SJCRH30 (cell line): ENCODE data around the gene ARHGAP29. TPM values are rescaled to one million over a fixed set of nuclear protein-coding genes. Genes with fewer than 3 reads are reported as not detected.

ENCODE experiments used
- DNase-seq, 2 experiments: peaks; one replicate each; pipeline ENCODE4 v3.0.0-alpha.2; 2015 to 2020
- H3K27ac ChIP-seq: fragments of 250-450 bp; sonication (Bioruptor Pico); 2 replicates; pipeline ENCODE4 v1.5.1; 2020; ENCODE audit warnings: mild to moderate bottlenecking, moderate library complexity
- H3K27me3 ChIP-seq: fragments of 250-450 bp; sonication (Bioruptor Pico); 2 replicates; pipeline ENCODE4 v1.5.1; 2020; ENCODE audit warnings: mild to moderate bottlenecking, moderate library complexity
- H3K36me3 ChIP-seq: fragments of 250-450 bp; sonication (Bioruptor Pico); 2 replicates; pipeline ENCODE4 v1.5.1; 2020; ENCODE audit warnings: mild to moderate bottlenecking, moderate library complexity
- H3K4me1 ChIP-seq: fragments of 250-450 bp; sonication (Bioruptor Pico); 2 replicates; pipeline ENCODE4 v1.5.1; 2020; ENCODE audit warnings: mild to moderate bottlenecking, moderate library complexity
- H3K4me3 ChIP-seq: fragments of 250-450 bp; sonication (Bioruptor Pico); 2 replicates; pipeline ENCODE4 v1.5.1; 2020; ENCODE audit warnings: mild to moderate bottlenecking, moderate library complexity
- H3K9me3 ChIP-seq: fragments of 250-450 bp; sonication (Bioruptor Pico); replicated peaks from 2 replicates; pipeline ENCODE4 v1.5.1; 2020; ENCODE audit warnings: mild to moderate bottlenecking, moderate library complexity
- total RNA-seq: library from RNA; depleted of rRNA; stranded (reverse); fragments of >200 nt; shearing (Covaris generic); gene quantifications from 2 replicates; pipeline ENCODE4 v1.2.3, GENCODE V29; 2014

Gene ARHGAP29
- total RNA-seq, 1 experiment from 2014 or later: 18.4 TPM

- DNase-seq: no peak
- no peaks in the 10 kb centered on the region for H3K4me1 ChIP-seq
- H3K9me3 ChIP-seq: no peaks in the 10 kb centered on the region
- H3K27me3 ChIP-seq: no peaks in the 10 kb centered on the region
- no peak overlapping the region for H3K27ac ChIP-seq
- no peaks in the 10 kb centered on the region for H3K36me3 ChIP-seq
- no peak overlapping the region for H3K4me3 ChIP-seq
Measured at GRCh38 chr1:94274561-94274960, 37.2 kb upstream of the ARHGAP29 start.

- H3K27ac ChIP-seq: no peak overlapping the region
- H3K9me3 ChIP-seq: no peaks in the 10 kb centered on the region
- H3K4me3 ChIP-seq: no peak overlapping the region
- DNase-seq: no peak
- no peaks in the 10 kb centered on the region for H3K36me3 ChIP-seq
- H3K27me3 ChIP-seq: no peaks in the 10 kb centered on the region
- no peaks in the 10 kb centered on the region for H3K4me1 ChIP-seq
Measured at GRCh38 chr1:94273111-94273510, 35.7 kb upstream of the ARHGAP29 start.

- Histone ChIP-seq H3K9me3 (no peaks in the 10 kb centered on the region), H3K4me1 (no peaks in the 10 kb centered on the region), H3K27me3 (no peaks in the 10 kb centered on the region), H3K27ac (no peak overlapping the region), H3K4me3 (no peak overlapping the region), H3K36me3 (no peaks in the 10 kb centered on the region)
- no peak for DNase-seq
Measured at GRCh38 chr1:94272388-94272787, 35.0 kb upstream of the ARHGAP29 start.

GRCh38 chr1:94271373-94271772 lies 34.0 kb upstream of the ARHGAP29 start:
- Histone ChIP-seq H3K9me3 (no peaks in the 10 kb centered on the region), H3K36me3 (no peaks in the 10 kb centered on the region), H3K27me3 (no peaks in the 10 kb centered on the region), H3K27ac (no peak overlapping the region), H3K4me3 (no peak overlapping the region), H3K4me1 (no peaks in the 10 kb centered on the region)
- DNase-seq: no peak

- H3K36me3 ChIP-seq: no peaks in the 10 kb centered on the region
- H3K4me1 ChIP-seq: no peaks in the 10 kb centered on the region
- H3K27ac ChIP-seq: no peak overlapping the region
- no peaks in the 10 kb centered on the region for H3K27me3 ChIP-seq
- H3K4me3 ChIP-seq: no peak overlapping the region
- no peak for DNase-seq
- no peaks in the 10 kb centered on the region for H3K9me3 ChIP-seq
Measured at GRCh38 chr1:94270801-94271203, 33.4 kb upstream of the ARHGAP29 start.

- no peaks in the 10 kb centered on the region for H3K27me3 ChIP-seq
- H3K36me3 ChIP-seq: no peaks in the 10 kb centered on the region
- DNase-seq: no peak
- H3K4me1 ChIP-seq: 0 out of 2 replicates have a peak, but pooled peaks cover 2% of the 10 kb centered on the region
- H3K4me3 ChIP-seq: no peak overlapping the region
- H3K9me3 ChIP-seq: no peaks in the 10 kb centered on the region
- H3K27ac ChIP-seq: no peak overlapping the region
Measured at GRCh38 chr1:94269921-94270320, 32.5 kb upstream of the ARHGAP29 start.

- H3K27ac ChIP-seq: no peak overlapping the region
- 0 out of 2 replicates have a peak, but pooled peaks cover 2% of the 10 kb centered on the region for H3K4me1 ChIP-seq
- no peaks in the 10 kb centered on the region for H3K27me3 ChIP-seq
- H3K9me3 ChIP-seq: no peaks in the 10 kb centered on the region
- H3K36me3 ChIP-seq: no peaks in the 10 kb centered on the region
- H3K4me3 ChIP-seq: no peak overlapping the region
- DNase-seq: no peak
Measured at GRCh38 chr1:94265906-94266305, 28.5 kb upstream of the ARHGAP29 start.

GRCh38 chr1:94265011-94265422 lies 27.6 kb upstream of the ARHGAP29 start:
- Histone ChIP-seq H3K27me3 (no peaks in the 10 kb centered on the region), H3K36me3 (no peaks in the 10 kb centered on the region), H3K4me3 (no peak overlapping the region), H3K9me3 (no peaks in the 10 kb centered on the region), H3K4me1 (peaks cover 9% of the 10 kb centered on the region), H3K27ac (no peak overlapping the region)
- peak in 1 of 2 experiments; percentile 44 for DNase-seq

- H3K36me3 ChIP-seq: no peaks in the 10 kb centered on the region
- H3K27ac ChIP-seq: peak overlapping the region; percentile 37
- no peak overlapping the region for H3K4me3 ChIP-seq
- no peaks in the 10 kb centered on the region for H3K27me3 ChIP-seq
- H3K9me3 ChIP-seq: no peaks in the 10 kb centered on the region
- peaks cover 24% of the 10 kb centered on the region for H3K4me1 ChIP-seq
- peak in 1 of 2 experiments; percentile 57 for DNase-seq
Measured at GRCh38 chr1:94260635-94261387, 23.4 kb upstream of the ARHGAP29 start.

- H3K36me3 ChIP-seq: no peaks in the 10 kb centered on the region
- DNase-seq: no peak
- no peaks in the 10 kb centered on the region for H3K27me3 ChIP-seq
- no peak overlapping the region for H3K4me3 ChIP-seq
- H3K9me3 ChIP-seq: no peaks in the 10 kb centered on the region
- H3K27ac ChIP-seq: no peak overlapping the region
- H3K4me1 ChIP-seq: peaks cover 22% of the 10 kb centered on the region
Measured at GRCh38 chr1:94259635-94260289, 22.4 kb upstream of the ARHGAP29 start.

- Histone ChIP-seq H3K4me1 (peaks cover 22% of the 10 kb centered on the region), H3K27me3 (0 out of 2 replicates have a peak, but pooled peaks cover 3% of the 10 kb centered on the region), H3K9me3 (no peaks in the 10 kb centered on the region), H3K4me3 (no peak overlapping the region), H3K36me3 (no peaks in the 10 kb centered on the region), H3K27ac (no peak overlapping the region)
- peak; percentile 61 to 74 for DNase-seq
Measured at GRCh38 chr1:94258873-94259331, 21.5 kb upstream of the ARHGAP29 start.

GRCh38 chr1:94257444-94257843 lies 20.1 kb upstream of the ARHGAP29 start:
- peaks cover 22% of the 10 kb centered on the region for H3K4me1 ChIP-seq
- H3K27ac ChIP-seq: no peak overlapping the region
- DNase-seq: no peak
- no peaks in the 10 kb centered on the region for H3K36me3 ChIP-seq
- 0 out of 2 replicates have a peak, but pooled peaks cover 3% of the 10 kb centered on the region for H3K27me3 ChIP-seq
- no peak overlapping the region for H3K4me3 ChIP-seq
- no peaks in the 10 kb centered on the region for H3K9me3 ChIP-seq

- no peak overlapping the region for H3K27ac ChIP-seq
- H3K4me1 ChIP-seq: peaks cover 21% of the 10 kb centered on the region
- H3K36me3 ChIP-seq: no peaks in the 10 kb centered on the region
- DNase-seq: no peak
- no peaks in the 10 kb centered on the region for H3K9me3 ChIP-seq
- no peak overlapping the region for H3K4me3 ChIP-seq
- 0 out of 2 replicates have a peak, but pooled peaks cover 3% of the 10 kb centered on the region for H3K27me3 ChIP-seq
Measured at GRCh38 chr1:94255476-94255875, 18.1 kb upstream of the ARHGAP29 start.

- no peaks in the 10 kb centered on the region for H3K36me3 ChIP-seq
- H3K27me3 ChIP-seq: 0 out of 2 replicates have a peak, but pooled peaks cover 3% of the 10 kb centered on the region
- H3K4me1 ChIP-seq: peaks cover 9% of the 10 kb centered on the region
- no peak for DNase-seq
- H3K9me3 ChIP-seq: no peaks in the 10 kb centered on the region
- H3K4me3 ChIP-seq: no peak overlapping the region
- no peak overlapping the region for H3K27ac ChIP-seq
Measured at GRCh38 chr1:94254073-94254810, 16.9 kb upstream of the ARHGAP29 start.
